Stimulated activated CD4-positive, alpha-beta T cell treated with anti-CD3 and anti-CD28 coated beads, Interleukin-12 subunit alpha, Interleukin-12 subunit beta, amount 100 ng/mL, for 48 hours (primary cell): ENCODE measurements around the gene BICDL1.

Experiments used
- DNase-seq, 3 donors: peaks; one replicate each; pipeline ENCODE4 v3.0.0-alpha.2; 2020; ENCODE audit warnings: low read depth in 2 of 3, low spot score in 1 of 3

BICDL1 gene, protein sequence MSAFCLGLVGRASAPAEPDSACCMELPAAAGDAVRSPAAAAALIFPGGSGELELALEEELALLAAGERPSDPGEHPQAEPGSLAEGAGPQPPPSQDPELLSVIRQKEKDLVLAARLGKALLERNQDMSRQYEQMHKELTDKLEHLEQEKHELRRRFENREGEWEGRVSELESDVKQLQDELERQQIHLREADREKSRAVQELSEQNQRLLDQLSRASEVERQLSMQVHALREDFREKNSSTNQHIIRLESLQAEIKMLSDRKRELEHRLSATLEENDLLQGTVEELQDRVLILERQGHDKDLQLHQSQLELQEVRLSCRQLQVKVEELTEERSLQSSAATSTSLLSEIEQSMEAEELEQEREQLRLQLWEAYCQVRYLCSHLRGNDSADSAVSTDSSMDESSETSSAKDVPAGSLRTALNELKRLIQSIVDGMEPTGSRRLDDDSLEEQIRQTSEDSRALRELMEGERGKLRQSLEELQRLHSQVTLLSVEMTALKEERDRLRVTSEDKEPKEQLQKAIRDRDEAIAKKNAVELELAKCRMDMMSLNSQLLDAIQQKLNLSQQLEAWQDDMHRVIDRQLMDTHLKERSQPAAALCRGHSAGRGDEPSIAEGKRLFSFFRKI

DNA sequence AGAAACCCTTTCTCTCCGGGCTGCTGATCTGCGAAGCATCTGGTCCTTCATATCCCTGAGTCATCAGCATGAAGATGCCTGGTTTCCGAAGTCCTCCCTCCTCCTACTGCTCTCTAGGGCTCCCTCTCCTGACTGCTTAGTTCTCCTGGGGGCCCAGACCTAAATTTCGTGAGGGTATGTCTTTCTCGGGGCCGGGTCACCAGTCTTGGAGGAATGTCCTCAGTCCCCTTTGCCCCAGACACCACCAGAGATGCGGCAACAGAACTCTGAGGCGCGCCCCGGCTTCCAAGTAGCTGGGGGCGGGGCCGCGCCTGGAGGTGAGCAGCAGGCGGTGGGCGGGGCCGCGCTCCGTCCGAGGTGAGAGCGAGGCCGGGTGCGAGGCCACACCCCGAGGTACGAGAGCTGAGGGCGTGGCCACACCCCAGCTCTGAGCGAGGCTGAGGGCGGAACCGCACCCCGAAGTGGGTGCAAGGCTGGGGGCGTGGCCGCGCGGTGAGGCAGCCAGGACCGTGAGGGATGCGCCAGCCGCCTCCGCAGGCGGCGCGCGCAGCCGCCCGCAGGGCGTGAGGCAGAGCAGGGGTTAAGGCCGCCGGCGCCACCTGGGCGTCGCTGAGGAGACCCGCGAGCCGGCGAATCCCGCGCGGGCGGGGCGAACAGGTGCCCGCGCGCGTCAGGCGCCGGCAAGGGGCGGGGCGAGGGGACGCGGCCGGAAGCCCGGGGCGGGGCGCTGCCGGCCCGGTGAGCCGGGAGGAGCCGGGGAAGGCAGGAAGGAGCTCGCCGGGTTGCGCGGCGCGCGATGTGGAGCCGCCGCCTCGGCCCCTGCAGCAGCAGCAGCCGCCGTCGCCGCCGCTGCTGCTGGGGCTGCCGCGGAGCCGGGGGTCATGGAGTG lies at the start of gene BICDL1:
BICDL1 (plus strand) TSS at position 765 of the 889 bp plus-strand sequence. CDS start 633 bp downstream, outside the sequence.
- DNase-seq = peak; percentile 91 to 99 (median 97)

DNA sequence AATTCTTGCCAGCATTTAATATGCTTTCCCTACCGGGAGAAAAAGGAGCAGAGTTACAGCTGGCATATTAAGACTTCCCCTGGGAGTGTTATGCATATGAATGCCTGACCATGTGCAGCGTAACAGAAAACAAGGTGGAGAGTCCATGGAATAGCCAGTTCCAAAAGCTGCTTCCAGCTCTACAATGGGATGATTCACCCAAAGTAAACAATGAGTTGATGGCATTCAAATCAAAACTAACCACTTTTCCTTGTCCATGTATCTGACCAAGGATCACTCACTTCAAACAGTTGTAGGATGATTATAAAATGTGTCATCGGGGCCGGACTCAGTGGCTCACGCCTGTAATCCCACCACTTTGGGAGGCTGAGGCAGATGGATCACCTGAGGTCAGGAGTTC lies 48.1 kb upstream of the BICDL1 start:
- DNase-seq = no peak

DNA sequence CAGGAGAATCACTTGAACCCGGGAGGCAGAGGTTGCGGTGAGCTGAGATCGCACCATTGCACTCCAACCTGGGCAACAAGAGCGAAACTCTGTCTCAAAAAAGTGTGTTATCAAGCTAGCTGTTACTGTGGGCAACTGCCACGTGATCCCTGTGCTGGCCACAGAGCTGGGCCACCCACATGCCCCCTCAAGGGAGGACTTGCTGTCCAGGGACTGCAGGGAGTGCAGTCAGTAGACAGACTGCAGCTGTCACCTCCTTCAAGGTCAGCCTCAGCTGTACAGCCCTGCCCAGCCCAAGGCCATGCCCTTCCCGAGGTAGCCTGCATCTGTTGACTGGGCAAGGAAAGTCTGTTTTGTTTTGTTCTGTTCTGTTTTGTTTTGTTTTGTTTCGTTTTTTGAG lies 46.6 kb upstream of the BICDL1 start:
- DNase-seq = no peak

DNA sequence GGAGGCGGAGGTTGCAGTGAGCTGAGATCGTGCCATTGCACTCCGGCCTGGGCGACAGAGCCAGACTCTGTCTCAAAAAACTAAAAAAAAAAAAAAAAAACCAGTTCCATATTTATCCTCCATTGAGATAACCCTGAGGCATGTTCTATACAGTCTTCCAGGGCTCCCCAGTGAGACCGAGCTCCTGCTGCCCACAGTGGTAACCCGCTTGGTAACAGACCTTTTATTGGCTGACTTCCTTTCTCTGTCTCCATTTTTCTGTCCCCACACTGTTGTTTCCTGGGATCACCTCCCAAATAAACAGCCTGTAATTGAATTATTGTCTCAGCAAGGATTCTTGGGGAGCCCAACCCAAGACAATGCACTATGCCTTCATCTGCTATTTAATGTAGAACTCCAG lies 42.8 kb upstream of the BICDL1 start:
- DNase-seq = no peak

DNA sequence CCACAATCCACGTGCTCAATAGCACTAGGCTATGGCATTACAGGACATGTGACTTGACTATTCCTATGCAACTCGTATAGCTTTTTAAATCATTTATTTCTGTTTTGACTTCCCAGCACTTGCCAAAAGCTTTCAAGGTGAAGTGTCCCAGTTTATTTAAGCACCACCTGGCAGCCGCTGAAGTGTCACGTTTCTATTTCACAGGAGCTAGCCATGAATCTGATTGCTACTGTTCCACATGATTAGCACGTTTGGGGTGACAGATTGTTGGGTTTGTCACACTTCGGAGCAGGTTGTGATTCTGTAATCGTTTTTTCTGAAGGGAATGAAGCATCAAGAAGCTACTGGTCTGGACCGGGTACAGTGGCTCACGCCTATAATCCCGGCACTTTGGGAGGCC lies 39.9 kb upstream of the BICDL1 start:
- no peak for DNase-seq

DNA sequence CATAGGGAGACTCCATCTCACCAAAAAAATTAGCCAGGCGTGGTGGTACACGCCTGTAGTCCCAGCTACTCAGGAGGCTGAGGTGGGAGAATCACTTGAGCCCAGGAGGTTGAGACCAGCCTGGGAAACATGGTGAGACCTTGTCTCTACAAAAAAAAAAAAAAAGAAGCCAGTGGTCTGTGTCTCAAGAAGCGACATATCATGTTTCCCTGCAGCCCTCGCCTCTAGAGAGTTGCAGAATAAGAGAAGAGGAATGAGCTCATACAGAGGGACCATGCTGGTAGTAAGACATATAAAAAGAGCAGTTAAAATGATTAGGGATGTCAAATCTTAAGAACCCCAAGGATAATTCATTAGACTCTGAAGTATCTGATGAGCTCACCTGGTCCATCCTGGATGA lies 39.4 kb upstream of the BICDL1 start:
- no peak for DNase-seq

DNA sequence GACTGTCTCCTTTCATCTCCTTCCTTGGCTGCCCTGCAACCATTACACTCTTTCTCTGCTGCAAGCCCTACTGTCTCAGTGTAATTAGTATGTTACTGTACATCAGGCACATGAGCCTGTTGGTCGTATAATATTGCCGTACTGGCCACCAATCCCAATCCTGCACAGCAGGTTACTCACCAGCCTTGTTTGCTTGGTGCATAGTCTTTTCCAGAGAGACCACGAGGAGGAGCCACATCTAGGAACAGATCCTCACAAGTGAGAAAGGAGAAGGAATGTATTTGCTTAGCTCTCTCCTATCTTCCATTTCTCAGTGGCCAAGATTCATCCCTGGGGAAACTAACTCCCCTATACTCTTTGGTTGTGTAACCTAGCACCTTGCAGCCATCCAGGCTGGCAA lies 33.0 kb upstream of the BICDL1 start:
- DNase-seq = no peak

DNA sequence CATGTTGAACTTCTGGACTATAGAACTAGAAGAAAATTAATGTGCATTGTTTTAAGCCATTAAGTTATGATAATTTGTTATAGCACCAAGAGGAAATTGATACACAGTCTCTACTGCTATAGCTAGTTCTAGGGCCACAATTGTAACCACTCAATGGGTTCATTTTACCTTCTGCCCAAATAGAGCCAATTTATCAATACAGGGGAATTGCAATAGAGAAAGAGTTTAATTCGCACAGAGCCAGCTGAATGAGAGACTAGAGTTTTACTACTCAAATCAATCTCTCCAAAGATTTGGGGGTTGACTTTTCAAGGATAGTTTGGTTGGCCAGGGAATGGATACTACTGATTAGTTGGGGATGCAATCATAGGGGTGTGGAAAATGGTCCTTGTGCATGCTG lies 31.9 kb upstream of the BICDL1 start:
- DNase-seq = no peak

DNA sequence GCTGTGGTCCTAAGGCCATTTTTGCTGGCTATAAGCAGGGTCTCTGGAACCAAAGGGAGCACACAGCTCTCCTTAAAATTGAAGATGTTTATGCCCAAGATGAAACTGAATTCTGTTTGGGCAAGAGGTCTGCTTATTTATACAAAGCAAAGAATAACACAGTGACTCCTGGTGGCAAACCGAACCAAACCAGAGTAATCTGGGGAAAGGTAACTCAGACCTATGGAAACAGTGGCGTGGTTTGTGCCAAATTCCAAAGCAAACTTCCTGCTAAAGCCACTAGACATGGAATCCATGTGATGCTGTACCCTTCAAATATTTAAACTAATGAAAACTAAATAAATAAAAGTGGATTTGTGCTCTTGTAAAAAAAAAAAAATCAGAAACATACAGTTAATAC lies 29.6 kb upstream of the BICDL1 start:
- no peak for DNase-seq

DNA sequence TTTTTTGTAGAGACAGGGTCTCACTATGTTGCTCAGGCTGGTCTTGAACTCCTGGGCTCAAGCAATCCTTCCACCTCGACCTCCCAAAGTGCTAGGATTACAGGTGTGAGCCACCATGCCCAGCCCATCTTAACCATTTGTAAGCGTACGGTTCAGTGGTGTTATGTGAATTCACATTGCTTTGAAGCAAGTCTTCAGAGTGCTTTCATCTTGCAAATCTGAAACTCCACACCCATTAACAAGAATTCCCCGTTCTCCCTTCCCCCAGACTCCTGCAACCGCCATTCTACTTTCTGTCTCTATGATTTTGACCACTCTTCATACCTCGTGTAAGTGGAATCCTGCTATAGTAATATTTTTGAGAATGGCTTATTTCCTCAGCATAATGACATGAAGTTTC lies 24.9 kb upstream of the BICDL1 start:
- no peak for DNase-seq

DNA sequence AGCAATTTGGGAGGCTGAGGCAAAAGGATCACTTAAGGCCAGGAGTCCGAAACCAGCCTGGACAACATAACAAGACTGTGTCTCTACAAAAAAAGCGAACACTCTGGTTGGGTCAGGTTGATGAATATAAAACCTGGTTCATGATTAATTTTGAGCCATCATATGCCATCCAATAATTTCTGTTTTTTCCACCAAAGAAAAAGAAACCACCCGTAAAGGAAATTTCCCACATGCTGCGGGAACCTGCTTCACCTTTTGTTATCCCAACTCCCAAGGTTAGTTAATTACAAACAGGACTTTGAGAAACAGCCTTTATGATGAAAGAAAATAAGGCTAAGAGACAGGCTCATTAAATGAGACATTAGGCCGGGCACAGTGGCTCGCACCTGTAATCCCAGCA lies 24.1 kb upstream of the BICDL1 start:
- no peak for DNase-seq

DNA sequence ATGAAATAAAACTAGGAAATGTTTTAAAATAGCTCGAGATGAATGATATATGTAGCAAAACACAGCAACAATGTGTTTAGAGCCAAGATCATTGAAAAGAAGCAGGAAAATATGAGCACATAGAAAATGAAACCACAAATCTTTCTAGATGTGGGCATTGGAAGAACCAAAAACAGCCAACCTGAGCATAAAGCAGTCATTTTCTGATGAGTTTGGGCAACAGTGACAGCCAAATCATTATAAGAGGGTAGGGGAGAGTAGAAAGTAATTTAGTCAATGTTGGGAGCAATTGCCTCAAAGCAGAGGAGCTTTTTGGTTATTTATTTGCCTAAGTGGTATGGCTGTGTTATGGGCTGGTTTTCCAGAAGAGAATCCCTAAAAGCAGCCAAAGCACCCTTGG lies 8.8 kb upstream of the BICDL1 start:
- DNase-seq = no peak

DNA sequence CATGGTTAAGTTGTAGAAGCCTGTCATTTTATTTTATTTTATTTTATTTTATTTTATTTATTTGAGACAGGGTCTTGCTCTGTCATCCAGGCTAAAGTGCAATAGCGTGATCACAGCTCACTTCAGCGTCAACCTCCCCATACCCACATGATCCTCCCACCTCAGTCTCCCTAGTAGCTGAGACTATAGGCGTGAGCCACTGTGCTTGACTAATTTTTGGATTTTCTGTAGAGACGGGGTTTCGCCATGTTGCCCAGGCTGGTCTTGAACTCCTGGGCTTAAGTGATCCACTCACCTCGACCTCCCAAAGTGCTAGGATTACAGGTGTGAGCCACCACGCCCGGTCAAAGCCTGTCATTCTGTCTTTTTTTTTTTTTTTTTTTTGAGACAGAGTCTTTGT lies 8.3 kb upstream of the BICDL1 start:
- peak in 1 of 3 donors; percentile 8 for DNase-seq

DNA sequence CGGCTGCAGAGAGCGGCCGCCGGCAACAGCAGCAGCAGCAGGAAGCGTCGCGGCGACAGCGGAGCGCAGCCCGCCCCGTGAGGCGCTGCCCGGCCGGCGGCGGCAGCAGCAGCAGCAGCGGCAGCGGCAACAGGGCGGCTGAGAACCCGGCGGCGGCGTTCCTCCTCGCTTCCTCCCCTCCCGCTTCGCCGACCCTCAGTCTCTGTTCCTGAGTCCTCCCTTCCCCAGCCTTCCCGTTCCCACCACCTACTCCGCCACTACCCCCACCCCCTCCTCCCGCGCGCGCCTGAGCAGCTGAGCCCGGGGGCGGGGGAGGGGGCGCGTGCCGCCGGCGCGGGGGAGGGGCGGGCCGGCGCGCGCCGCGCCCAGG lies 310 bp downstream of the BICDL1 start:
- DNase-seq = no peak

DNA sequence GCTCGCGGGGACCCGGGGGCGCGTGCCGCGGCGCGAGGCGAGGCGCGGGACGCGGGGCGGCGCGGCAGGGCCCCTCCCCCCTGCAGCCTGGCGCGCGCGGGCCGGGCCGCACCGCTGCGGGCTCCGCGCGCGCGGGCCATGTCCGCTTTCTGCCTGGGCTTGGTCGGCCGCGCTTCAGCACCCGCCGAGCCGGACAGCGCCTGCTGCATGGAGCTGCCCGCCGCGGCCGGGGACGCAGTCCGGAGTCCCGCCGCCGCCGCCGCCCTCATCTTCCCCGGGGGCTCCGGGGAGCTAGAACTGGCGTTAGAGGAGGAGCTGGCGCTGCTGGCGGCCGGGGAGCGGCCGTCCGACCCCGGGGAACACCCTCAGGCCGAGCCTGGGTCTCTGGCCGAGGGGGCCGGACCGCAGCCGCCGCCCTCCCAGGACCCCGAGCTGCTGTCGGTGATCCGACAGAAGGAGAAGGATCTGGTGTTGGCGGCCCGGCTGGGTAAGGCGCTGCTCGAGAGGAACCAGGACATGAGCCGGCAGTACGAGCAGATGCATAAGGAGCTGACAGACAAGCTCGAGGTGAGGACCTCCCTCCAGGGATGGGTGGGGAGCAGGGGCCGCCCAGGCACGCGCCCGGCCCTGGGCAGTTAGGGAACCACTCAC lies 820 bp downstream of the BICDL1 start:
- peak; percentile 51 to 75 (median 53) for DNase-seq

DNA sequence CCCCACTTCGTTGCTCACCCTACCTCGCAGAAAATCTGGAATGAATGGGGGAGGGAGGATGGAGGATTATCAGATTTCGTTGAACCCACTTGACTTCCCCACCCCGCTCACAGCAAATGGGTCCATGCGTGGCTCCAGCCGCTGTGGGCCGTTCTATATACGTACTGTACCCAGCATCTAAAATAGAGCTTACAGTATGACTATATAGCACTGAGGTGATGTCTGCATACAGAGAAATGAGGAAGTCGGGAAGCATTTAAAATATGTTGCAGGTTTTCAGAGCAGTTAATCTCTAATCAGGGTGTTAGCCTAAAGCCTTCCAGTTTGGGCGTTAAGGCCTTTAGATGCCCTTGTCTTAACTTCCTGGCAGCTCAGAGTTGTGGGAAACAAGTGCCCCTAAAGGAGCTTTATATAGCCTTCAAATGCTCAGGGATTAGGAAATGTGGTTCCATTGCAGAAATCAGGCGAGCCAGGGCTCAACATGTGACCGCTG lies 1.4 kb downstream of the BICDL1 start:
- DNase-seq = no peak

DNA sequence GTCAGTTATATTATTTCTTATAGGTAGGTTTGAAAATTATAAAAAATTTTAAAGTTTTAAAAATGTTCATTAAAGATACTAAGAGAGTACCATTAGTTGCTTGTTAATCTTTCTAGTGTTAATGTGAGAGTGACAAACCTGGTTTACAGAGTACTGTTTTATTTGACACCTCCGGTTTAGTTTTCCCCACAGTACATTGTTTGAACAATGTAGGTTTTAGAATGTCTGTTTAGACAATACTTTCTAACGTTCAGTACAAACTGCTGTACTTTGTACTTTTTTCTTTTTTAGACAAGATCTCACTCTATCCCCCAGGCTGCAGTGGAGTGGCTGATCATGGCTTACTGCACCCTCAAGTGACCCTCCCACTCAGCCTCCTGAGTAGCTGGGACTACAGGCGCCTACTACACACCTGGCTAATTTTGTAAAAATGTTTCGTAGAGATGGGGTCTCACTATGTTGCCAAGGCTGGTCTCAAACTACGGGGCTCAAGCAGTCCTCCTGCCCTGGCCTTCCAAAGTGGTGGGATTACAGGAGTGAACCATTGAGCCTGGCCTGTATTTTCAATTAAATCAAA lies 3.2 kb downstream of the BICDL1 start:
- DNase-seq = no peak

DNA sequence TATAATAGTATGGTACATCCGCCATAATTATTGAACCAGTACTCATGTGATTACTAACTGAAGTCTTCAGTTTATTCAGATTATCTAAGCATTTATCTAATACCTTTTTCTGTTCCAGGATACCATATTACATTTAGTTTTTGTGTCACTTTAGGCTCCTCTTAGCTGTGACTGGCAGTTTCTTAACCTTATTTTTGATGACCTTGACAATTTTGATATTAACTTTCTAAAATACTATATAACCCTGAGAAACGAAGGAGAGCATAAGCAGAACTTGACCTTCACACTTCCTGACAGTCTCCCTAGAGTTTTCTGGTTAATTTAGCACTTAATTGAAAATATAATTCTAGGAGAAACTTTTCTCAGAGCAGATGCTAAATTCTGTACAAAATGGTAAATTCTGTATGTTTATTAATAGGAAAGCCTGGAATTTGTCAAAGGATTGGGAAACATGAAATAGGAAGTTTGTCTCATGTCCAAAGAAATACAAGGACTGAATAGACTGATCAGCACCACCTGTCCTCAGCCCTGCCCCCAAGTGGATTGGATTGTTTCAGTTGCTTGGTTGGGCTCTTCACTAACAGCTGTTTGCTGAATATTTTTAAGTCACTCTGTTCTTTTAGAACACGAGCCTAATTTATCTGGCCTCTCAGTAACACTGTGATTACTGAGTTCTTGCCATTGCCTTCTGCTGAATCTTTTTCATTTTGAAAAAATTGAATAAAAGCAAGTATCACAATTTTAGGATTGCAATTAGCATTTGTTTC lies 6.0 kb downstream of the BICDL1 start:
- DNase-seq = no peak

DNA sequence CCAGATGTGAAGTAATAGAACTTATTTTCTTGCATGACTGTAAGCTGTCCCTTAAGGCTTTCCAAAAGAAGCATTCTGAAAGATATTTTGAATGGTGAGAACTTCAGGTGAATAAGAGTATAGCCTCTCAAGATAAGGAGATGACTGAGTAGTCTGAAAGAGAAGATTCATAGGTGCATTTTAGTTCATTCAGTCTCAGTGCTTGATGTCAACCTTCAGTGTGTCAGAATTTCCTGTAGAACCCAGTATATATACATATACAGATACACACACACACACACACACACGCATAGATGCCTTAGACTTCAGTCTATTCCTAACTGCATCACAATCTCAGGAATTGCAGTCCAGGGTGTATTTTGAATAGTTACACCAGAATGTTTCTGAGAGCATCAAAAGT lies 7.4 kb downstream of the BICDL1 start:
- no peak for DNase-seq
